MV-4-11 (cell line): ENCODE data around the gene BAHCC1.

Source experiments
- DNase-seq: peaks from one replicate; lab custom pipeline; 2025; lab: John Stamatoyannopoulos, UW

BAHCC1 gene

GRCh38 chr17:81398176-81398831, 3.0 kb downstream of the BAHCC1 start:
- peak; percentile 83 for DNase-seq

DNA sequence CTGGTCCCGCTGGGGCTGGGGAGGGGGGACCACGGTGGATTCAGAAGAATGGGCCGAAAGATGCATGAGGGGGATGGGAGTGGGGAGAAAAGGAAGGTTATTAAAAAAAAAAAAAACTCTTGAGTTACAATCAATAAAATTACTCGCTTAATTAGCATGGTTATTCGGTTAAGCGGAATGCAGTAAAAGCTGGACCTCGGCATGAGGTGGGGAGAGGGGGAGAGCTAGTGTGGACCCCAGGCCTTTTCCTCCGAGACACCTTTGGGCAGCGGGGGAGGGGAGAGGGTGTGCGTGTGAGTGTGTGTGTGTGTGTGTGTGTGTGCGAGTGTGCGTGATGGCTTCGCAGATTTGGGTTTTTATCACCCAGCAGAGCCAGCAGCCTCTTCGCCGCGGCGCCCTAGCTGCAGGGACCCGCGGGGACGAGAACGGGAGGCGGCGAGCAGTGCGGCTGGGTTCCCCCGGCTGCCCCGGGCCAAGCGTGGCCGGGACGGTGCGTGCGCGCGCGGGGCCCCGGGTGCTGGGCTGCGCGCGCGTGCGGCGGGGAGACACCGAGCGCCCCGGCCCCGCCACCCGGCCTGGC, 3.7 kb downstream of the BAHCC1 start:
- peak; percentile 56 for DNase-seq

DNA sequence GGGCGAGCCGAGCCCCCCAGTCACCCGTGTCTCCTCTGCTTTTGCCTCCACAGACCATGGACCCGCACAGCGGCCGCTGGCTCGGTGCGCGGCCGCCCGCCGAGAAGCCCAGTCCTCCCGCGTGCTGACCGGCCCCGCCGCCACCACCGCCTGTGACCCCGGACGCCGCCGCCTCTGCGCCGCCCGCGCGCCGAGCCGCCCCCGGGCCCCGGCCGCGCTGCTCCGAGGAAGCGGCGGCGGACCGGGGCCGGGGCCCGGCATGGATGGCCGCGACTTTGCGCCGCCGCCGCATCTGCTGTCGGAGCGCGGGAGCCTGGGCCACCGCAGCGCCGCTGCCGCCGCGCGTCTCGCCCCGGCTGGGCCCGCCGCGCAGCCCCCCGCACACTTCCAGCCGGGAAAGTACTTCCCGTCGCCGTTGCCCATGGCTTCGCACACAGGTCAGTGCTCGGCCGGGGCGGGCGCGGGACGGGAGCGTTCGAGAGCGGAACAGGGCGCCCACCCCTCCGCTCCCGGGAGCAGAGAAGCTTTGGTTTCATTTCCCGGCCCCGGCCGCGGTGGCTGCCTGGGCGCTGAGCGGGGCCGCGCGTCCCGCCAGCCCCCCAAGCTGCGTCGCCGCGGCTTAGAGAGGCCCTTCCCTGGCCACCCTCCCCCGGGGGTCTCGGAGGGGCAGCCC, 4.4 kb downstream of the BAHCC1 start:
- no peak for DNase-seq

DNA sequence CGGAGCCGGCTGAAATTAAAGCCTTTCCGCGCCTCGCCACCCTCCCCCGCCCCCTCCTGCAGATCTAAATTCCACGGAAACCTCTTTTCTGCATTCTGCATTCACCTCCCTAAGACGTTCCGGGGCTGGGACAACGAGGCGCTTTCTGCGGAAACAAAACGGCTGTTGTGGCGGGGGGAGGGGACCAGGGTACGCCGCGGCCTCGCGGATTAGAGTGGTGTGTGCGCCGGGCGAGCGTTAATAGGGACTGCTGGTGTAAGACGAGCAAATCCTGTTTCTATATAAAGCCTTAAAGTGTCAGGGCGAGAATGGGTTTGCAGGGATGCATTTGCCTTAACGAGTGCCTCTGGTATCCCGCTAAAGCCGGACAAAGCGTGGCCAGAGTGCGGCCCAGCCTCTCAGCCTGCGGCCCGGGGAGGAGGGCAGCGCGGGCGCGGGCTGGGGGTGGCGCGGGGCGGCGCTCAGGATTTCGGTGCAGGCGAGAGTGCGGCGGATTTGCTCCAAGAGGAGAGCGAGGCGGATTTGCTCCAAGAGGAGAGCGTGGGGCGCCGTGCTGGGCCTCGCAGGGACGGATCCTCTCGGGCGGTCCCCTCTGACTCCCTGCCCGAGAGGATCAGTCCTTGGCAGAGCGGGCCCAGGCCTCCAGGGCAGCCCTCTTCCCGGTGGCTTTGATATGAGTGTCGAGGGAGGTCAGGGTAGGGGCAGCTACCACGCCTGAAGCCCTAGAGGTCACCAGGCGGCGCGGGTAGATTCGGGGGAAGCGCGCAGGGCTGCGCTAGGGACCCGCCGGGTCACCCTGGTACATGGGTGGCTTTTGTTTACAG, 5.1 kb downstream of the BAHCC1 start:
- no peak for DNase-seq

DNA sequence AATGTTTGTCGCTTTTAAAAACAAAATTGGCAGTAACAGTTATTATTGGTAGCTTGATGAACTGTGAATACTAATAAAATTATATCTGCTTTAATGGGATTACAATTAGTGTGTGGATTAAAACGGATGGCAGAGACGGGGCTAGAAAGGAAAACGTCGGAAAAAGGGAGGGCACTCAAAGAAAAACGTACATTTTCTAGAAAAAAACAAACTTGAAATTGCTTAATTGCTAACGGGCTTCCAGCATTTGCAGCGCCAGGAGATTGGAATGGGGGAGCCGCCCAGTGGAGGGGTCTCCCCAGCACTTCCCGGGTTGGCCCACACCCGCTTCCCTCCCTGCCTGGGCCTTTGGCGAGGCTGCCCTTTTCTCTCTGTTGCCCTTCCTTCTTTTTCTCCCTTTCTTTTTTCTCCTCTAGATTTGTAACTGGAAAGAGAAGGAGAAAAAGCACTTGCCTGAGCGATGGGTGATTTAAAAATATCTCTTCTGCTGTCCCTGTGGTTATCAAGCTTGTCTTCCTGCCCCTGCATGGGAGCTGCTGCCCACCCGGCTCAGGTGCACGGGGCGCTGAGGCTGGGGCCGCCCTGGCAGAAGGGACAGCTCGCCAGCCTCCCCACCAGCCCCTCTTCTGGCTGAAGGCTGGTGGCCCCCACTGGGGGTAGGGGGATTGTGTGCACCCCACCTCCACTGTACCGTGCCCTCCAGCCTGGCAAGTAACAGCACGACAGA, 5.9 kb downstream of the BAHCC1 start:
- no peak for DNase-seq

- peak; percentile 88 for DNase-seq
These were observed 6.7 kb downstream of the BAHCC1 start for GRCh38 chr17:81401723-81402529.

DNA sequence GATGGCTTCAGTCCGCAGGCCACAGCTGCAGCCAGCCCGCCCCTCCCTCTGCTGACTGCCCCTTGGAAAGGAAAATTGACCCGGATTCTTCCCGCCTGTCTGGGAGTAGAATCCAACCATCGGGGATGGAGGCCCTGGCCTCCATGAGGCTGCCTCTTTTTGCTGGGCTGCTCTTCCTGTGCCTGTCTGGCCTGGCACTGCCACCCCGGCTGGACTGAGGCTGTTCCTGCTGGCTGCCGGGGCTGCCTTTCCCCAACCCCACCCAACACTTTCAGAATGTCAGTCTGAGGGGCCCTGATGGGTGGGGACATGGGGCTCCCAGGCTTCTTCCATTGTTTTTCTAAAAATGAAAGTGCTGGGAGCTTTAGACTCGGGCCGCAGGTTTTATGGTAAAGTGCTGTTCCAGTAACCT, 7.3 kb downstream of the BAHCC1 start:
- DNase-seq: no peak

GRCh38 chr17:81402981-81403467, 7.8 kb downstream of the BAHCC1 start:
- DNase-seq: no peak

GRCh38 chr17:81403671-81404534, 8.6 kb downstream of the BAHCC1 start:
- DNase-seq: no peak

DNA sequence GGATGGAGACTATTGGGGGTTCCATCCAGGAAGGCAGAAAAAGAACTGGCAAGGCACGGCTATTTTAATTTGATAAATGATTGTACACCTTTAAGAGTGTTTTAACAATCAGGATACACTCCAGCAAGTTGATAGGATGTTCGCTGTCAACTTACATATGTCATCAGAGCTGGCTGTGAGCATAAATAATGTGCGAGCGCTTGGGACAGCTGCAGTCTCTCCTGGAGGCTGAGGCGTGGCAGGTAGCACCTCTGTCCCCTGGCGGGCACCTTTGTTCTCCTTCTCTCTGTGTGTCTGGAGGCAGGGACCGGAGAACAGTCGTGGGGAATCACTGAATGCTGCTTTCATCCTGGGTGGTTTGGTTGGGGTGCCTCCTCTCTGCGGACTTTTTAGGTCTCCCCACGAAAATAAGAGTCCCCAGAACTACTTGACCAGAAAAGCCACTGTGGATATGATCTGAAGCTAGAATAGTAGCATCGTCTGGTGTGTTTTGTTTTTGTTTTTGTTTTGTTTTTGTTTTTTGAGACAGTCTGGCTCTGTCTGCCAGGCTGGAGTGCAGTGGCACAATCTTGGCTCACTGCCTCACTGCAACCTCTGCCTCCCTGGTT, 9.4 kb downstream of the BAHCC1 start:
- DNase-seq: peak; percentile 30

DNA sequence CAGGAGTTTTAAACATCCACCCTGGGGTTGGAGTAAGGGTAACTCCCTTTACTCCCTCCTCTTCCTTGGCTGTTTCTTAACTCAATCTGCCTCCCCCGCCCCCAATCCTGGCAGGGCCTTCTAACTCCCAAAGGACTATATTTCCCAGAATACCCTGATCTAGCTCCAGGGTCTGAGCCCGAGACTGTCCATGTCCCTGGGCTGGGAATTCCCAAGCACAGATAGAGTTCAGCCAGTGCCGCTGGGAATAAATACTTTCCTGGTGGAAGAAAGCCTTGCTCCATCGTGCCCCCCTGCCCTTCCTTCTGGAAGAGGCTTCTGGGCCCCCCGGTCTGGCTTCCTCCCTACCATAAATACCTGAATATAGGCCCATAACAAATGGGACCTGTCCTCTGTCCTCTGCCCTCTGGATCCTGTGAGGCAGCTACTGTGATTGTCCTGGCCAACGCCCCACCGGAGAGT, 10.2 kb downstream of the BAHCC1 start:
- no peak for DNase-seq

DNA sequence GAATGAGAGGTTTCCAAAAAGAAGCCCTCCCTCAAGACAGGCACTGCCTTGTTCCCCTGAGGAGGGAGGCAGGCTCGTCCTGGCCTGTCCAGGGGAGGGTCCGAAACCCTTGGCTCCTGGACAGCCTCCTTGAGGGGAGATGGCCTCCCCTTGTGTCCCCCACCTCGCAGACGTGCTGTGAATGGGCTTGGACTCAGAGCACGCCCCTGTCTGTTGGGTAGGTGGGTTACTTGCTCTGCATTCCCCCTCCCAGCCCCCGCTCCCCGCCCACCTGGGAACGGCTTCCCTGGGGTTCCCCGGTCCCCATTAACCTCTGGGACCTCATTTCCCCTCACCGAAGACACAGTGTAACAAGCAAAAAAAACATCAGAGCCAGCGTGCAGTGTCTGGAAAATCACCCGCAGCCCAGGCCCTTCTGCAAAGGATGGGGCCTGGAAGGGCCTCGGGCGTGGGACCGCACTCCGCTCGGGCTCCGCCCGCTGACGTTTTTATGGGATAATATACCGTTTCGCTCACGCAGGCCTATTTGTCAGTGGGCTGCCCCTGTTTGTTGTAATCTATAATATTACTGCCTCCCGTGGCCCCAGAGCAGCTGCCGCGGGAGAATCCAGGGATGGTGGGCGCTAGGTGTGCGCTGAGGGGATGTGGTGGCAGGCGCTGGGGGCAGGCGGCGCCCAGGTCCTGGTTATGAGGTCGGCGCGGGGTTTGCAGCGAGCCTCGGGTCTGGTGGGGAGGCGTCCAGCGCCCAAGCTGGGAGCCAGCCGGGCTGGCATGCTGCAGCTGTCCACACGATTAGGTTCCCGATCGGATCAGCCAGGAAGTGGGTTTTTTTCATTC, 11.1 kb downstream of the BAHCC1 start:
- DNase-seq: no peak

DNA sequence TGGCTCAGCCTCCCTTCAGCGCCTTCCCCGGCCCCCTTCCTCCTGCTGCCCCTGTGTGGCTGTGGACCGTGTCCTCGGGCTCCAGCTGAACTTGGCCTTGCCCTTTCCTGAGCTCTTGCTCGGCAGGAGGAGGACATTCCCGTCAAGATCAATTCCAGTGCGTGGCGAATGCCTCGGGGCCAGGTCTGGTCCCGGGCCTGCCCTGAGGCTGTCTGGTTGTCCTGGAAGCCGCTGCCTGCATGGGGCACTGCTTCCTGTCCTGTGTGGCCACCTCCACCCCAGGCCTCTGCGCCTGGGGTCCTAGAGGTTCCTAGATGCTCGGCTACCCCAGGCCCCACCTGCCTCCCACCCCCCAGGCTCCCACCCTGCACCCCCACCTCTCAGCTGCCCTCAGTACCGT, 12.8 kb downstream of the BAHCC1 start:
- DNase-seq: no peak

DNA sequence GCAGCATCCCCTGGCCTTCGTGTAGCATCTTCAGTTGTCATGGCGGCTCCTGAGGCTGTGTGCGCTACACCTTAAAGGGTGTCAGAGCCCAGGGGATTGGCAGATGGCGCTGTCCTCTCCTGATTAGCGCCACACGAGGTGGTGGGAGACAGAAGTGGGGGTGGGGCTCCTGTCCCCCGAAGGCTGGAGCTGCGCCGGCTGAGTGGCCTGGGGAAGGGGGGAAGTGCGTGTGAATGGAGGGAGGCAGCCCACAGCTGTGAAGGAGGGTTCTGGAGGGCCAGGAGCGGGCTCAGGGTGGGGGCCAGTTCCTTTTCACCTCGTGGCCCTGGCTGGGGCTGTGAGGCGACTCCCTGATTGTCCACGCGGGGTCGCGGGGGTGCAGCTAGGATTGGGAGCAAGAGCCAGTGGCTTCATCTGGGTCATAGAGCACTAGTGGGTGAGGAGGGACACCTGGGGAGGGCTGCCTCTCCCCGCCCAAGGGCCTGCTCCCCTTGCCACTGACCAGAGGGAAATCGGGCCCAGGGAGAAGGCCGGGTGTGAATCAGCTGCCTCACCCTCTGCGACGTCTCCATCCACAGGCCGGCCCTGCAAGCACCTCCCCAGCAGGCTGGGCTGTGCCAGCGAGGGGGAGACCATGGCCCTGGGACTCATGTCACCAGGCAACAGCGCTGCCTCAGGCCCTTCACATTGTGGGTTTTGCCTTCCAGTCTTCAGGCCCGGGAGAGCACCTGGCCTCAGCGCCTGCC, 14.1 kb downstream of the BAHCC1 start:
- no peak for DNase-seq

- DNase-seq: no peak
These were observed 15.6 kb downstream of the BAHCC1 start for GRCh38 chr17:81410852-81411251.

DNA sequence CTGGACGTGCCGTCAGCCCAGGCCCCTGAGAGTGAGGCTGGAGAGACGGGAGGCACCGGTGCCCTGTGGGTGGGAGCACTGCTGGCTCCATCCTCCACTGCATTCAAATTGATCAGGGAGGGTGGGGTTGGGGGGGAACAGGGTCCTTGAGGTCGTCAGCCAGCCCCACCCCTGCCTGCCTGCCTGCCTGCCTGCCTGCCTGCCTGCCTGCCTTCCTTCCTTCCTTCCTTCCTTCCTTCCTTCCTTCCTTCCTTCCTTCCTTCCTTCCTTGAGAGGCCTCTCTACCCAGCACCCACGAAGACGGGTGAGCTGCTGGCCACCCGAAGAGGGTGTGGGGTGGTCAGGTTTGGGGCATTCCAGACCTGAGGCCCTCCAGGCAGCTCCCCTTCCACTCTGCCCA, 16.0 kb downstream of the BAHCC1 start:
- no peak for DNase-seq

- no peak for DNase-seq
These were observed 17.3 kb downstream of the BAHCC1 start for GRCh38 chr17:81412490-81413093.
